PFSK-1 (cell line): Measurements from ENCODE around the gene KLRF1.

Source experiments
- POLR2AphosphoS5 ChIP-seq: IDR thresholded peaks from 2 replicates; pipeline ENCODE4 v1.6.1; 2012; ENCODE audit warnings: low read depth, mild to moderate bottlenecking, control low read depth, low read length, moderate library complexity
- REST ChIP-seq, 2 experiments: IDR thresholded peaks; 2 replicates each; pipeline versions ENCODE4 v1.6.1 to v1.8.0; 2011 to 2012; ENCODE audit warnings: low read depth in 2 of 2, low read length in 2 of 2, control low read depth in 1 of 2, inconsistent platforms in 1 of 2, mild to moderate bottlenecking in 1 of 2, moderate library complexity in 1 of 2; ENCODE audit not compliant: insufficient read depth in 1 of 2

GRCh38 chr12:9811621-9812020 lies 15.7 kb upstream of the KLRF1 start:
- TF ChIP-seq REST (IDR thresholded peaks at IDR 0.05; ENCODE audit: insufficient read depth in 1 of 2, low read depth in 2 of 2, low read length in 2 of 2) (no peak), POLR2AphosphoS5 (no peak)
